IPS-18c (cell line): ENCODE measurements around the gene COQ10A.

Source experiments
- H3K4me3 ChIP-seq: 2 replicates; pipeline ENCODE4 v1.7.0; 2013; ENCODE audit warnings: low read depth, mild to moderate bottlenecking, low read length, moderate library complexity; ENCODE audit not compliant: insufficient read depth
- H3K9me3 ChIP-seq: one replicate; pipeline ENCODE4 v1.6.1; 2013; ENCODE audit warnings: mild to moderate bottlenecking, low read length, moderate library complexity; ENCODE audit not compliant: control insufficient read depth, insufficient read depth

The COQ10A gene

DNA sequence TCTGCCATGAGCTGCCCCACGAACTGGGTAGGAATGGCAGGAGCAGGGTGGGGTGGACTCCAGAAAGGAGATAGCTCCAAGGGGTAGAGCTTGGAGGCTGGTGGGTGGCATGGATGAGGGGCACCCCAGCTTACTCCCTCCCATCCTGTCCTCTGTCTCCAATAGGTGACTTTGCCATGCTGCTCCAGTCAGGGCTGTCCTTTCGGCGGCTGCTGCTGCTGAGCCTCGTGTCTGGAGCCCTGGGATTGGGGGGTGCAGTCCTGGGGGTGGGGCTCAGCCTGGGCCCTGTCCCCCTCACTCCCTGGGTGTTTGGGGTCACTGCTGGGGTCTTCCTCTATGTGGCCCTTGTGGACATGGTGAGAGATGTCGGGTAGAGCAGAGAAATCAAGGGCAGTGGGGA is 29.8 kb upstream of the COQ10A start:
- H3K4me3 ChIP-seq, result no peak overlapping the region
- no peaks in the 10 kb centered on the region for H3K9me3 ChIP-seq

DNA sequence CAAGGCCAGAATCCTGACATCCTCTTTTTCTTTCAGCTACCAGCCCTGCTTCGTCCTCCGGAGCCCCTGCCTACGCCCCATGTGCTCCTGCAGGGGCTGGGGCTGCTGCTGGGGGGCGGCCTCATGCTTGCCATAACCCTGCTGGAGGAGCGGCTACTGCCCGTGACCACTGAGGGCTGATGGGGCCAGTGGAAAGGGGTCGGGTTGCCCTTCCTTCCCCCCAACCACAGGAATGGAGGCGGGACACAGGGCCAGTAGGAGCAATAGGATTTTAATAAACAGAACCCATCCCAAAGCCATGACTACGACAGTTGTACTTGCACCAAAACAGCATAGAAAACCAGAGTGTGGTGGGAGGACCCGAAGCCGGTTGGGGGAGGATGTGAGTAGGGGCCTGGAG is 29.2 kb upstream of the COQ10A start:
- Histone ChIP-seq H3K4me3 (no peak overlapping the region), H3K9me3 (no peaks in the 10 kb centered on the region)

DNA sequence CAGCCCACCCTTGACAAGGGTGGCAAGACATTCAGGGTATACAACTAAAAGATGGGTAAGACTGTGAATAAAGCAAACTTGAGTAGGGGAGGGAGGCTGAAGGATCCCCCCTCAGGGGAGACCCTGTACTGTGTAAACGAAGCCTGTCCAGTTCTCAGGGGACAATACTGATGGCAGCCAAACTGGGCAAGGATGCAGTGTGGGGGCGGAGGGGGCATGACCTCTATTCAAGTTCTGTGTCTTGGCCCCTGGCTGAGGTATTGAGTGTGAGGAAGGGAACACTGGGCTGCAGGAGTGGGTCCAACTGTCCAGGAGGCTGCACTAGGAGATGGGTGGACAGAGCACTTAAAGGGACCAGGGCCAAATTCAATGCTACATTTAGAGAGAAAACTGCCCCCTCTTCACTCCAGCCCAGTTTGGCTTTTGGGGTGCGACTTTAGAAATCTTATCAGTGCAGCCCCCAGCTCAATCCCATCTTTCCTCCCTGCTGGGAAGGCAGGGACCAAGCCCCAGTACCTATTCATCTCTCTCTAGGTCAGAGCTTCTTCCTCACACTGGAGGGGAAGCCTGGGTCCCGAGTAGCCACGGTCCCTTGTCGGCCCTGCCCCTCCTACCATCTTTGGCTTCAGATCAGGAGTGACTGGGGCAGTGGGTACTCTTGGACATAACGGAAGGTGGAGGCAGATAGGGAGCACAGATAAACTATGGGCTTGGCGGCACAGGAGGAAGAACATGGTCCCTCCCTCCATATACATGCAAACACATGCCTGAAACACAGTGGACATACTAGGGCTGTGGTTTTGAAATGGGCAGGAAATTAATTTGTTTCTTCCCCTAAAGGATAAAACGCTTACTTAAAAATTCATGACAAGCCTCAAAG is 25.1 kb upstream of the COQ10A start:
- Histone ChIP-seq H3K9me3 (no peaks in the 10 kb centered on the region), H3K4me3 (no peak overlapping the region)

DNA sequence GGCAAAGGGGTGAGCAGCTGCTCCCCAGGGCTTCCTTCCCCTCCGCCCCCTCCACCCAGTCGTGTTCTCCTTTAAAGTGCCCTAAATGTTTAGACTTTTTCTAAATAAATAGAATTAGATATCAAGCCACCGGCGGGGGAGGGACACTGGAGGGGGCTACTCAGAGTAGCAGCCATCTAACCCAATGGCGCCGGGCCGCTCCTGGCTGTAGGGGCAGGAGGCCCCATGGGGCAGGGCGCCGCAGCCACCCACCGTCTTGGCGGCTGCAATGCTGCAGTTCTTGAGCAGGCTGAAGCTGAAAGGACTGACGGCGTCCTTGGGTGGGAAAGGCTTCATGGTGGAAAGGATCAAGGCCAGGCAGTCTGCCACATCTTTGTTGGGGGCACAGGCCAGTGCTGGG is 23.8 kb upstream of the COQ10A start:
- Histone ChIP-seq H3K4me3 (no peak overlapping the region), H3K9me3 (no peaks in the 10 kb centered on the region)

DNA sequence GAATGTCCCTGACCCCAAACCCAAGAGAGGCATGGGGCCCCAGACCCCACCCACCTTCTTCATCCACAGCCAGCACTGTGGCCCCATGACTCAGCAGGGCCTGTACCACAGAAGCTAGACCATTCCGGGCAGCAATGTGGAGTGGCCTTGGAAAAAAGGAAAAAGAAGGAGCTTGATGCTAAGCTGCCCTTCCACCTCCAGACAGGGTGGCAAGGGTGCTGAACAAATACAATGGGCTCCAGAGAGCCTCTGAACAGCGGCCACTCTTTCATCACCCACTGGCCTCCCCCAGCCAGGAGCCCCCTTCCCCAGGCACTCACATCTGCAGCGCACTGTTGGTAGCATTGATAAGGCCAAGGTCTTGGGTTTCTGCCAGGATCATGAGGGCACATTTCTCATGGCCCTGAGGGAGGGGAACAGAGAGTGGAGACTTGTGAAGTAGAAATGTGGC is 23.0 kb upstream of the COQ10A start:
- Histone ChIP-seq H3K9me3 (no peaks in the 10 kb centered on the region), H3K4me3 (no peak overlapping the region)

DNA sequence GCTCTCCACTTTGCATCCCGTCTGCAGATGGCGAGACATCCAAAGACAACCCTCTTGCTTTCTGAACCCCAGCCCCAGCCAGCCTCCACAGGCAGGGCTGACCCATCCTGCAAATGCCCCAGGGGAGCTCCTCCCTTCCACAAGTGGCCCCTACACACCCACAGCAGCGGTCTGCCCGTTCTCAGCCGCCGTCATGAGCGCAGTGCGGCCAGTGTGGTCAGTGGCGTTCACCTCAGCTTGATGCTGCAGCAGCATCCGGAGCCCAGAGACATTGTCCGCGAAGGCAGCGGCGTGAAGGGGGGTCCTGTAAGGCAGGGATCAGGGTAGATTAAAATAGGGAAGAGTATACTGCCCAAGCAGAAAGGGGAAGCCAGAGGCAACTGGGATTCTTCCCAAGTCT is 22.2 kb upstream of the COQ10A start:
- no peak overlapping the region for H3K4me3 ChIP-seq
- no peaks in the 10 kb centered on the region for H3K9me3 ChIP-seq

DNA sequence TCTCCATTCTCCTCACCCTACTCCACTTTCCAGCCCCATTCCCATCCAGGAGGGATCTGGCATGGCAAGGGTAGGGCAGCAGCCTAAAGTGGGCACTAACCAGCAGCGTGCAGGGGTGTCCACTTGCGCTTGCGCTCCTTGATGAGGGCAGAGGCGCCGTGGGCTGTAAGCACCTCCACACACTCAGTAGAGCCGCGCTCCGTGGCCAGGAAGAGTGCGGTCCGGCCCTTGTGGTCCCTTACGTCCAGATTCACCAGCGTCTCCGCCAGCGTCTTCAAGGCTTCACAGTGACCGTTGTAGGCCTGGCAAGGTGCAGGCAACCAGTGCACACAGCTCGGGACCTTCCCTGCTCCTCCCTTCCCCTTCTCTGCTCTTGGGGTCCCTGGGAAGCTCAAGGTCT is 18.8 kb upstream of the COQ10A start:
- Histone ChIP-seq H3K4me3 (no peak overlapping the region), H3K9me3 (no peaks in the 10 kb centered on the region)

DNA sequence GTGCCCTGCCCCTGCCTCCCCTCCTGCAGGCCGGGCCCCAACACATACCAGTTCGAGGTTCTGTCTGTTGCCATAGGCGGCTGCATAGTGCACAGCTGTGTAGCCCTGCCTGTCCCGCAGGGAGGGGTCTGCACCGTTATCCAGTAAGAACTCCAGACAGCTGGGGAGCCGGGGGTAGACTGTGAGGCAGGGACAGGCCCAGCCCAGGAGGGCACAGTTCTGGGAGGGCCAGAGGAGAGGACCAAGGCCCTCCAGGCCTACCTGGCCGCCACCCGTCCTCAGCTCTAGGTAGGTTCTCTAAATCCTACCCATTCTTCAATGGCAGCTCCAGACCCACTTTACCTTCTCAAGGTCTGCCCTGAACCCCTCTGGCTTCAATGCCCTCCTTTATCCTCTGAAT is 18.0 kb upstream of the COQ10A start:
- no peaks in the 10 kb centered on the region for H3K9me3 ChIP-seq
- H3K4me3 ChIP-seq, result no peak overlapping the region

DNA sequence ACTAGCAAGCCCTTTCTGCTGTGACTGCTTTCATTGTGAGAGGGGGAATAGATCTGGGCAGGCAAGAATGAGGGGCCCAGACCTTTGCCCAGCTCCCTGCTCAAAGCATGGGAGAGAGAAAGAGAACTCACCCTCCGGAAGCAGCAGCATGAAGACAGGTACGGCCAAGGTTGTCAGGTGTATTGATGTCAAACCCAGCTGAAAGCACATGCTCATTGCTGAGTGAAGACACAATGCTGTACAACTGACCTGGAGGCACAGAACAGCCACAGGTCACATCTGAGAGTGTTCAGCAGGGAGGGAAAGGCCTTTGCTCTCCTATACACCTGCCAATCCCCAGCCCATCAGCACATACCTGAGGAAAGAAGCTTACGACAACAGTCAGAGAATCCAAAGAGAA is 14.1 kb upstream of the COQ10A start:
- Histone ChIP-seq H3K9me3 (no peaks in the 10 kb centered on the region), H3K4me3 (no peak overlapping the region)

DNA sequence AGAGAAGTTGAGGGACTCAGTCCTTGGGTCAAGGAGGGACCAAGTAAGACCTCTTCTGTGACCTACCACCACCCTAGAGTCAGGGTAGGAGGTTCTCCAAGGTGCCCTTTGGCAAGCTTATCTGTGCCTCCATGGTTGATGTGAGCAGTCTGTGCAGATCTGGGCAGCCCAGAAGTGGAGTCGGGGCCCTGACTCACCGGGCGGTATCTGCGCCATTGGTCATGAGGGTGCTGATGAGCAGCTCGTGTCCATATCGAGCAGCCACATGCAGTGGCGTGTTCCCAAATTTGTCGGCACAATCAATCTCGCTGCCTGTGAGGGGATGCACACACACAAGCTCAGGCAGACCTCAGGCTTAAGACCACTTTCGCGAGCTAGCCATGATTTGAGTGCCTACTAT is 13.7 kb upstream of the COQ10A start:
- H3K4me3 ChIP-seq, result no peak overlapping the region
- no peaks in the 10 kb centered on the region for H3K9me3 ChIP-seq

DNA sequence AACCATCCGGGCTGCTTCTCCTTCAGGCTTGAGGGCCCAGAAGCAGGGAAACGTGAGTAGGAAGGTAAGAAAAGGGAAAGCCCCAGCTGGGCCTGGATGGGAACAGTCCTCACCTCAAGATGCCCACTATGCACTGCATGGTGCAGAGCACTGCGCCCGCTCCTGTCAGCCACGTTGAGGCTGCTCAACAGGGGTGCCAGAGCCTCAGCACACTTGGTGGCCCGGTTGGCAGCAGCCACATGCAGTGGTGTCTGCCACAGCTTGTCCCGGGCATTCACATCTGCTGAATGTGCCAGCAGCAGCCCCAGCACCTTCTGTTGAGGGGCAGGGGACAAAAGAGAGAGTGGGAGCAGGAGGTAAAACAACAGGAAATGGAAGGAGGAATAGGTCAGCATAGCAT is 11.1 kb upstream of the COQ10A start:
- Histone ChIP-seq H3K9me3 (no peaks in the 10 kb centered on the region), H3K4me3 (no peak overlapping the region)

DNA sequence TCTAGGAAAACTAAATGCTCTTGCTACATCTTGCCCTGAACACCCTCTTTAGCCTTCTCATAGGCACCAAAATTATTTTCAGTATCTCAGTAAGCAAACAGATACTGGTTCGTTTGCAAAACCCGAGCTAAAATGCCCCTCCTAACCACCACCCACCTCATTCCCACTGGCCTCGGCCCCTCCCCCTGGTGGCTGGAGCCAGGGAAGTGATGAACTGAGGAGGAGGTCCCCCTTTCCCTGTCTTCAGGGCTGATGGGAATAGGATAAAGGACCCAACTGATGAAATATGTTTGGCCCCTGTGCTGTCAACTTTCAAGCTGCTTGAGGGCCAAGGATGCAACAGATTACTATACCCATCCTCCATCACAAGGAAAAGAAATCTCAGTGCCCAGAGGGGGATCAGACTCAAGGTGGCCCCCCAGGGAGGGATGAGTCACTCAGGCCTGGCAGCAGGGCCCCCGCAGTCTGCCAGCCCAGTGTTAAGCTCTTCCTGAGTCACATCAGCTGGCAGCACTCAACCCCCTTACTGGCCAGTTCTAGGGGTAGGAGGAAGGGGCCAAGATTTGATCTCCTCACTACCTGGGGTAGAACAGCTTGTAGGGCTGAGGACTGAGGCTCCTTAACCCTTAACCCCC is 10.3 kb upstream of the COQ10A start:
- Histone ChIP-seq H3K9me3 (no peaks in the 10 kb centered on the region), H3K4me3 (peak overlapping the region; percentile 71)

DNA sequence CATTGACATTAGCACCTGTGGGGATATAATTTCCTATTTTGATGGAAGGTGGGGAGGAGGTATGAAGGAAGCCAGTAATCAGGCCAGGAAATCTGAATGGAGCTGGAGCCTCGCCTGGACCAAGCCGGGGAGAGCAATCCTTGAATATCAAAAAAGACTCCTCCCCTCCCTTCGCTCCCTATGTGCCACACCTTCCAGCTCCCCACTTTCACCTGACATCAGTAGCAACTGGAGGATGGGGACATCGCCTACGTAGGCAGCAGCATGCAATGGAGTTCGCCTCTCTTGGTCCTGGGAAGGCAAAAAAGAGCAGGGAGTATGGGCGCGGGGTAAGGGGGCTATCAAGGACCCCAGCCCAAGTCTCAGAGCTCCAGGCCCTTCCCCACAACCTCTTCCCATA is 9.7 kb upstream of the COQ10A start:
- Histone ChIP-seq H3K4me3 (peak overlapping the region; percentile 71), H3K9me3 (no peaks in the 10 kb centered on the region)

DNA sequence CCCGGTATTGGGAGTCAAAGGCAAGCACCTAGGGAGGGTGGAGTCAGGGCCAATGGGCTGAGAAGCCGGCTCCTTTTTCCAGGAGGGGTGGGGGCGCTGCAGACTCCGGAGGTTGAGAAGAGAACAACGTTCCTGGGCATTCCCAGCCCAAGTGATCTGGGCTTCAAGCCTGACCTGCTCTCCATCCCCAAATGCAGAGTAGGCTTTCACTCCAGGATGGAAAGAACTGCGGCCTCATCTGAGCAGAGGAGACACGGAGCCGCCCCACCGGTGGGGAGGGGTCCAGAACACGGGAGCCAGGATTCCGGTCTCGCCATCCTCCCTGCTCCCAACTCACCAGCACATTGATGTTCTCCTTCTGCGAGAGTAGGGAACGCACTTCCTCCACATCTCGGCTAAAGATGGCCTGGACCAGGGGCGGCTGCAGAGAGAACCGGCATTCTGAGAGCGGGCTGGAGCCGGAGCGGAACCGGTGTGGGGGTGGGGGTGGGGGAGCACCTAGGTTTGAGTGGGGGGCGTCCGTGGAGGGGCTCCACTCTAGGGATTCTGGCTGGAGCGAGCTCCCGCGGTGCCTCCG is 9.2 kb upstream of the COQ10A start:
- H3K4me3 ChIP-seq, result peak overlapping the region; percentile 71
- no peaks in the 10 kb centered on the region for H3K9me3 ChIP-seq

DNA sequence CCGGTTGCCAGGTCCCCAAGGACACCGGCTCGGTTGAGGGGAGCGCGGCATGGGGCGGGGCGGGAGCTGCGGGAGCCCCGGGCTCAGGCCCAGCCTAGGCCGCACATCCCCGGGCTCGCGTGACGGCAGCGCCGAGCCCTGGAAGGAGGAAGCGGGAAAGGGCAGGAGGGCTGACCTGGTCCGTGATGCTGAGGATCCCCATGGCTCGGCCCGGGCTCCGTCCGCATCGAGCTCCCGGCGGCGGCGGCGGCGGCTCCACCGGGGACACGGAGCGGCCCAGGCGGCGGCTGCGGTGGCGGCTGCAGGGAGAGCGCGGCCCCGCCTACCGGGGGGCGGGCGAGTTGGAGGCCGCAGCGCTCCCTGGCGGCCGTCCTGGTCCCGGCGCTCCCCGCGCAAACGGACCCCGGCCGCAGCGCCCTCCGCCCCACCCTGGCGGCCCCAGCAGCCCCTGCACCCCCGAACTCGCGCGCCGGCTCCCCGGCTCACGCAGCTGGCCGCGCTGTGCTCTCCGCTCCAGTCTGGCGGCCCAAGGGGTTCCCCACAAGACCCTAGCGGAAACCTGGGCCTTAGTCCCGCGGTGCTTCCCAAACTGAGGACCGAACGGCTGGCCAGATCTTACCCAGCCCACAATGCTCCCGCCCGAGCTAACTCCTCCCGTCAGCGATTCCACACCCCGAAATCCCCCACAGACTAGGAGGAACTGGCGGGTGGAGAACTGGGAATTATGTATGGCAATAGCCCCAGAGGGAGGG is 8.5 kb upstream of the COQ10A start, which contains the start of gene ANKRD52:
Gene ANKRD52 (minus strand): TSS at position 317 of the 752 bp plus-strand sequence. CDS start 115 bp downstream, at position 202.
- Histone ChIP-seq H3K9me3 (no peaks in the 10 kb centered on the region), H3K4me3 (peak within 1 kb of the TSS; percentile 71)

DNA sequence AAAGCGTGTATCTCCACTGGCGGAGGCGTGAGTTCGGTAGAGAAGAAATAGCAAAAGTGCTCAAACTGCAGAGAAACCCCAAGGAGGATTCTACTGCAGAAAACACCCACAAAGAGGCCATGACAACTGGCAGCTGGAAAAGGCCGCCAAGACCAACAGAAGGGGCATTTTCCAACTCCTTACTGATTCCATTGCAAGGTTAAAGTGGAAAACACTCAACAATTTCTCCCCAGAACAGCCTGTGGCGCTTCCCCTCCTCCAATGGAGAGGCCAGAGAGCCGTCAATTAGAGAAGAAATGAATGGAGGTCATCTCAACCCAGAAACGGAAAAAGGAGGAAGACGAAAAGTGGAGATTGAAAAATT is 7.9 kb upstream of the COQ10A start:
- Histone ChIP-seq H3K9me3 (no peaks in the 10 kb centered on the region), H3K4me3 (peak overlapping the region; percentile 71)

DNA sequence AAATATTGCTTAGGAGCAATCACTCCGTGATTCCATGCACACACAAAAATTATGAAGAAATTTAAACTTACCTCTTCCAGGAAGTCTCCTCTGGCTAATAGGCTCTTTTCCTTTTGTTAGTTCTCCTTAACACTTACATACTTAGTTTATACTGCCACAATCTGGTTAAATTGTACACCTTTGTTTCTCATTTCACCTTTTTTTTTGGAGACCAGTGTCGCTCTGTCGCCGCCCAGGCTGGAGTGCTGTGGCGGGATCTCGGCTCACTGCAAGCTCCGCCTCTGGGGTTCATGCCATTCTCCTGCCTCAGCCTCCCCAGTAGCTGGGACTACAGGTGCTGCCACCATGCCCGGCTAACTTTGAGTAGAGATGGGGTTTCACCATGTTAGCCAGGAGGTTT is 6.4 kb upstream of the COQ10A start:
- H3K9me3 ChIP-seq, result no peaks in the 10 kb centered on the region
- no peak overlapping the region for H3K4me3 ChIP-seq
